ENCODE measurements around the gene TUBA1B.

The TUBA1B gene

GRCh38 chr12:49130151-49131050, 794 bp downstream of the TUBA1B start (continued):
- peak; percentile 69 for TF ChIP-seq ZNF449 (tag by site-specific recombination; IDR thresholded peaks at IDR 0.05)
- TF ChIP-seq ZNF571 (tag by site-specific recombination; IDR thresholded peaks at IDR 0.05): no peak
- no peak for TF ChIP-seq ZNF311 (tag by site-specific recombination; IDR thresholded peaks at IDR 0.05; ENCODE audit: borderline replicate concordance)
- peak; percentile 77 for TF ChIP-seq KLF17 (tag by site-specific recombination; IDR thresholded peaks at IDR 0.05)
- TF ChIP-seq REPIN1 (tag by site-specific recombination; IDR thresholded peaks at IDR 0.05; ENCODE audit: low read depth): no peak
- TF ChIP-seq OSR2 (tag by site-specific recombination; IDR thresholded peaks at IDR 0.05): no peak
- TF ChIP-seq ZNF777 (tag by site-specific recombination; IDR thresholded peaks at IDR 0.05; ENCODE audit: borderline replicate concordance): no peak
- TF ChIP-seq ZNF654 (tag by site-specific recombination; IDR thresholded peaks at IDR 0.05; ENCODE audit: low read depth): peak; percentile 23
- TF ChIP-seq HIC1 (tag by site-specific recombination; IDR thresholded peaks at IDR 0.05): peak; percentile 35; the same call in 1 of the 2 replicates
- TF ChIP-seq ZNF785 (tag by site-specific recombination; IDR thresholded peaks at IDR 0.05): no peak
- TF ChIP-seq ZNF23 (tag by site-specific recombination; IDR thresholded peaks at IDR 0.05; ENCODE audit: borderline replicate concordance): no peak
- TF ChIP-seq ZNF169 (tag by site-specific recombination; IDR thresholded peaks at IDR 0.05): no peak
- no peak for TF ChIP-seq ATF2 (tag by site-specific recombination; IDR thresholded peaks at IDR 0.05; ENCODE audit: low read depth)
- peak; percentile 54; the same call in 1 of the 2 replicates for TF ChIP-seq ZFP69B (tag by site-specific recombination; IDR thresholded peaks at IDR 0.05)
- TF ChIP-seq SETDB1 (IDR thresholded peaks at IDR 0.05; ENCODE audit: insufficient read length, low read length): no peak
- TF ChIP-seq ZBTB11 (tag by site-specific recombination; conservative IDR thresholded peaks at IDR 0.05; ENCODE audit: low read depth): peak; percentile 89
- peak; percentile 83; the same call in 1 of the 2 replicates for TF ChIP-seq KLF7 (tag by site-specific recombination; IDR thresholded peaks at IDR 0.05; ENCODE audit: borderline replicate concordance)
- no peak for TF ChIP-seq ZNF426 (tag by site-specific recombination; IDR thresholded peaks at IDR 0.05)
- 0 out of 2 replicates have a peak, but pooled peaks have one; percentile 58 for TF ChIP-seq ZBTB7A (tag by site-specific recombination; IDR thresholded peaks at IDR 0.05; ENCODE audit: low read depth)
- TF ChIP-seq ZNF830 (tag by site-specific recombination; IDR thresholded peaks at IDR 0.05; ENCODE audit: low read depth): no peak
- TF ChIP-seq SCRT2 (tag by site-specific recombination; IDR thresholded peaks at IDR 0.05): peak; percentile 60; the same call in 1 of the 2 replicates
- TF ChIP-seq ZSCAN4 (tag by site-specific recombination; IDR thresholded peaks at IDR 0.05): 0 out of 2 replicates have a peak, but pooled peaks have one; percentile 12
- no peak; the same call in 1 of the 2 replicates for TF ChIP-seq ZNF561 (tag by site-specific recombination; IDR thresholded peaks at IDR 0.05; ENCODE audit: borderline replicate concordance)
- TF ChIP-seq ZNF658 (tag by site-specific recombination; IDR thresholded peaks at IDR 0.05): 0 out of 2 replicates have a peak, but pooled peaks have one; percentile 63
- no peak for TF ChIP-seq ZNF549 (tag by site-specific recombination; IDR thresholded peaks at IDR 0.05)
